PFSK-1 (cell line): ENCODE data around the gene ARHGEF26.

Experiments used
- FOXP2 ChIP-seq: optimal IDR thresholded peaks from 2 replicates; pipeline ENCODE3; 2011; ENCODE audit warnings: borderline replicate concordance, control low read depth, inconsistent platforms; ENCODE audit not compliant: insufficient read depth; ENCODE audit errors: extremely low read length, extremely low read depth
- POLR2AphosphoS5 ChIP-seq: IDR thresholded peaks from 2 replicates; pipeline ENCODE4 v1.6.1; 2012; ENCODE audit warnings: low read depth, mild to moderate bottlenecking, control low read depth, low read length, moderate library complexity
- TAF1 ChIP-seq: IDR thresholded peaks from 2 replicates; pipeline ENCODE4 v1.6.1; 2012; ENCODE audit warnings: low read length, control low read depth, borderline replicate concordance; ENCODE audit not compliant: insufficient read depth
- TF ChIP-seq, protein P1 (sequence below), 2 experiments: IDR thresholded peaks; 2 replicates each; pipeline versions ENCODE4 v1.6.1 to v1.8.0; 2011 to 2012; ENCODE audit warnings: low read depth in 2 of 2, low read length in 2 of 2, control low read depth in 1 of 2, inconsistent platforms in 1 of 2, mild to moderate bottlenecking in 1 of 2, moderate library complexity in 1 of 2; ENCODE audit not compliant: insufficient read depth in 1 of 2

DNA sequence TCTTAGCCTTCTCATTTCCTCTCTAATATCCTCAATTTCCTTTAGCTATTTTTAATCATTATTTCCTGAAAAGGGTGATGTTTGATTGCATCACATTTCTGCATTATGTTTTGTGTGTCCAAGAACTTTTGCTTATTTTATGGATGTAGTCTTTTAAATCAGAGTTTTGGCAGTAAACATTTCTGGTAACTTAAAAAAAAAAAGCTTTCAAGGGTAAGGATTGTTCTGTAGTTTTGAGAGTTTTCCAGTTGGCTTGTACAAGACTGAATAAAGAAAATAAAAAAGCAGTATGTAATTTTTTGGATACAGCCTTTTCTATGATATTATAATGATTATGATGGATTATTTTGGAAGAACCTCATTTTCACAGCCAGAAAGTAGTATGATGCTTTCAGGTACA, 103.7 kb downstream of the ARHGEF26 start:
- TF ChIP-seq, protein P1, sequence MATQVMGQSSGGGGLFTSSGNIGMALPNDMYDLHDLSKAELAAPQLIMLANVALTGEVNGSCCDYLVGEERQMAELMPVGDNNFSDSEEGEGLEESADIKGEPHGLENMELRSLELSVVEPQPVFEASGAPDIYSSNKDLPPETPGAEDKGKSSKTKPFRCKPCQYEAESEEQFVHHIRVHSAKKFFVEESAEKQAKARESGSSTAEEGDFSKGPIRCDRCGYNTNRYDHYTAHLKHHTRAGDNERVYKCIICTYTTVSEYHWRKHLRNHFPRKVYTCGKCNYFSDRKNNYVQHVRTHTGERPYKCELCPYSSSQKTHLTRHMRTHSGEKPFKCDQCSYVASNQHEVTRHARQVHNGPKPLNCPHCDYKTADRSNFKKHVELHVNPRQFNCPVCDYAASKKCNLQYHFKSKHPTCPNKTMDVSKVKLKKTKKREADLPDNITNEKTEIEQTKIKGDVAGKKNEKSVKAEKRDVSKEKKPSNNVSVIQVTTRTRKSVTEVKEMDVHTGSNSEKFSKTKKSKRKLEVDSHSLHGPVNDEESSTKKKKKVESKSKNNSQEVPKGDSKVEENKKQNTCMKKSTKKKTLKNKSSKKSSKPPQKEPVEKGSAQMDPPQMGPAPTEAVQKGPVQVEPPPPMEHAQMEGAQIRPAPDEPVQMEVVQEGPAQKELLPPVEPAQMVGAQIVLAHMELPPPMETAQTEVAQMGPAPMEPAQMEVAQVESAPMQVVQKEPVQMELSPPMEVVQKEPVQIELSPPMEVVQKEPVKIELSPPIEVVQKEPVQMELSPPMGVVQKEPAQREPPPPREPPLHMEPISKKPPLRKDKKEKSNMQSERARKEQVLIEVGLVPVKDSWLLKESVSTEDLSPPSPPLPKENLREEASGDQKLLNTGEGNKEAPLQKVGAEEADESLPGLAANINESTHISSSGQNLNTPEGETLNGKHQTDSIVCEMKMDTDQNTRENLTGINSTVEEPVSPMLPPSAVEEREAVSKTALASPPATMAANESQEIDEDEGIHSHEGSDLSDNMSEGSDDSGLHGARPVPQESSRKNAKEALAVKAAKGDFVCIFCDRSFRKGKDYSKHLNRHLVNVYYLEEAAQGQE (IDR thresholded peaks at IDR 0.05; ENCODE audit: insufficient read depth in 1 of 2, low read depth in 2 of 2, low read length in 2 of 2): no peak
- TF ChIP-seq POLR2AphosphoS5 (no peak), TAF1 (no peak), FOXP2 (no peak)
